OCI-LY7 (cell line): Measurements from ENCODE around the gene PAXX. TPM values are rescaled to one million over a fixed set of nuclear protein-coding genes. Genes with fewer than 3 reads are reported as not detected.

Source experiments
- BruUV-seq: library from RNA; stranded (reverse); fragments of 400-500 nt; replicated peaks from 2 replicates; lab custom pipeline; 2021; lab: Mats Ljungman, UMichigan
- CTCF ChIA-PET: fragments of 300-600 bp; sonication (Branson Sonifier 250); formaldehyde crosslinking; loops from one replicate; lab custom pipeline; 2022; ENCODE audit warnings: antibody characterized with exemption; ENCODE audit not compliant: unreplicated experiment; lab: Charles Lee
- POLR2A ChIA-PET: fragments of 300-600 bp; sonication (Branson Sonifier 250); formaldehyde crosslinking; loops from one replicate; lab custom pipeline; 2022; ENCODE audit warnings: antibody characterized with exemption; lab: Charles Lee
- DNase-seq: peaks from one replicate; pipeline ENCODE4 v3.0.0-alpha.2; 2015; ENCODE audit warnings: low spot score
- H2AFZ ChIP-seq: fragments of 200-600 bp; sonication (generic), shearing (Covaris generic); 2 replicates; pipeline ENCODE4 v1.6.1; 2014; ENCODE audit warnings: mild to moderate bottlenecking, antibody characterized with exemption, low read length, moderate library complexity
- H3K27ac ChIP-seq: fragments of 200-600 bp; sonication (generic); 2 replicates; pipeline ENCODE4 v1.5.1; 2014; ENCODE audit warnings: mixed run types, low read depth, mild to moderate bottlenecking, moderate library complexity, low read length, inconsistent platforms; ENCODE audit not compliant: poor library complexity, severe bottlenecking
- H3K36me3 ChIP-seq: fragments of 200-600 bp; sonication (generic); 2 replicates; pipeline ENCODE4 v1.6.1; 2014; ENCODE audit warnings: mild to moderate bottlenecking, antibody characterized with exemption, low read length, moderate library complexity, mixed read lengths; ENCODE audit not compliant: insufficient read depth
- H3K4me1 ChIP-seq: fragments of 200-600 bp; sonication (generic); 2 replicates; pipeline ENCODE4 v1.5.1; 2014; ENCODE audit warnings: mild to moderate bottlenecking, low read length; ENCODE audit not compliant: insufficient read depth, poor library complexity, severe bottlenecking
- H3K4me2 ChIP-seq: fragments of 200-600 bp; sonication (generic); 2 replicates; pipeline ENCODE4 v1.6.1; 2014; ENCODE audit warnings: mild to moderate bottlenecking, low read length
- H3K4me3 ChIP-seq: fragments of 200-600 bp; sonication (generic); 2 replicates; pipeline ENCODE4 v1.5.1; 2014; ENCODE audit warnings: mild to moderate bottlenecking, low read depth, low read length; ENCODE audit not compliant: poor library complexity, severe bottlenecking
- H3K79me2 ChIP-seq: fragments of 200-600 bp; sonication (generic); 2 replicates; pipeline ENCODE4 v1.6.1; 2016; ENCODE audit warnings: low read depth, mild to moderate bottlenecking, low read length, moderate library complexity, mixed read lengths; ENCODE audit not compliant: insufficient read depth
- H3K9me2 ChIP-seq: fragments of 200-600 bp; sonication (generic); 2 replicates; pipeline ENCODE4 v1.6.1; 2016; ENCODE audit warnings: mild to moderate bottlenecking, low read length, mixed read lengths; ENCODE audit not compliant: insufficient read depth
- H3K9me3 ChIP-seq: fragments of 200-600 bp; sonication (generic); 2 replicates; pipeline ENCODE4 v1.6.1; 2014; ENCODE audit warnings: mild to moderate bottlenecking, mixed run types, low read length, mixed read lengths
- H4K20me1 ChIP-seq: fragments of 200-600 bp; sonication (generic); 2 replicates; pipeline ENCODE4 v1.6.1; 2014; ENCODE audit warnings: mild to moderate bottlenecking, antibody characterized with exemption, low read length, moderate library complexity, mixed read lengths; ENCODE audit not compliant: insufficient read depth
- EZH2phosphoT487 ChIP-seq: fragments of 200-600 bp; sonication (generic); IDR thresholded peaks from 2 replicates; pipeline ENCODE4 v1.6.1; 2018; ENCODE audit warnings: low read depth, borderline replicate concordance, mild to moderate bottlenecking, mixed run types, antibody characterized with exemption, low read length, moderate library complexity, mixed read lengths
- intact Hi-C: fragments of 100-400 bp; cut with micrococcal nuclease; formaldehyde crosslinking; loops from one replicate; pipeline ENCODE4 v1.10.0; 2022; ENCODE audit not compliant: unreplicated experiment
- total RNA-seq, 2 experiments: library from RNA; depleted of rRNA in 1 of 2; stranded (reverse); fragments of >200 nt in 1 of 2; shearing (Covaris generic) in 1 of 2; gene quantifications; 2 replicates each; pipeline ENCODE4 v1.2.3, GENCODE V29; 2014 to 2022
- TF ChIP-seq, protein P1 (sequence below): fragments of 200-600 bp; sonication (generic); conservative IDR thresholded peaks from 2 replicates; pipeline ENCODE4 v1.5.1; 2014; ENCODE audit warnings: mild to moderate bottlenecking, antibody characterized with exemption, low read length, moderate library complexity, mixed read lengths

The PAXX gene
- total RNA-seq, 2 experiments from 2014 or later: 45.7 to 63.5 TPM

DNA sequence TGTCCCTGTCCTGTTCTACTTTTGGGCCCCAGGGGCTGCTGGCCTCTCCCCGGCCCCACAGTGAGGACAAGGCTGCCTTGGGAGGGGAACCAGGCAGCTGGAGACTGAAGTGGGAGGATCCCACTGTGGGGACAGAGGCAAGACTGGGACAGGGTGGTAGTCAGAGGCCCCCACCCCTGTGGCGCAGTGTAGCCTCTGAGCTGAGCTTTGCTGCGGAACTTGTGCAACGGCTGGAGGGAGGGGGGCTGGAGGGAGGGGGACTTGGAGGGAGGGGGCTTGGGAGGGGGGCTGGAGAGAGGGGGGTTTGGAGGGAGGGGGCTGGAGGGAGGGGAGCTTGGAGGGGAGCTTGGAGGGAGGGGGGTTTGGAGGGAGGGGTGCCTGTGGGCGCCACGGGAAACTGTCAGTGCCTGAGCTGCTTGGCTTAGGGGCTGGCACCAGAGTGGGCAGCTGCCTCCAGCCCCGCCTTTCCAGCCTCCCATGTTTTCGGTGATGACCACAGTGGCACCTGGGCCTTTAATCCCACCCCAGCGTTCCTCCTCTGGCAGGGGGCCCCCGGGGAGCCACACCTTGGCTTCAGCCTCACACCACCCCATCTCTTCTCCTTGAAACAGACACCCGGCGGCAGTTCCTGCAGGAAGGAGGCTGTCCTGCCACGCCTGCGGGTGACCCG lies 42.0 kb downstream of the PAXX start:
- Histone ChIP-seq H3K4me1 (peaks cover 34% of the 10 kb centered on the region), H3K36me3 (no peaks in the 10 kb centered on the region), H3K4me3 (no peak overlapping the region), H2AFZ (no peak overlapping the region), H3K79me2 (no peaks in the 10 kb centered on the region), H4K20me1 (no peaks in the 10 kb centered on the region), H3K4me2 (no peak overlapping the region), H3K9me2 (no peaks in the 10 kb centered on the region), H3K9me3 (no peaks in the 10 kb centered on the region), H3K27ac (no peak overlapping the region)
- CTCF ChIA-PET: interaction anchor here (0.6 to 1.5 kb wide), 2 partner anchors 86 to 307 kb away, joined by 6 to 8 read pairs; no protein-coding TSS in a partner anchor
- DNase-seq: no peak
- BruUV-seq: no TSS peak
- no peak for TF ChIP-seq EZH2phosphoT487
- TF ChIP-seq, protein P1, sequence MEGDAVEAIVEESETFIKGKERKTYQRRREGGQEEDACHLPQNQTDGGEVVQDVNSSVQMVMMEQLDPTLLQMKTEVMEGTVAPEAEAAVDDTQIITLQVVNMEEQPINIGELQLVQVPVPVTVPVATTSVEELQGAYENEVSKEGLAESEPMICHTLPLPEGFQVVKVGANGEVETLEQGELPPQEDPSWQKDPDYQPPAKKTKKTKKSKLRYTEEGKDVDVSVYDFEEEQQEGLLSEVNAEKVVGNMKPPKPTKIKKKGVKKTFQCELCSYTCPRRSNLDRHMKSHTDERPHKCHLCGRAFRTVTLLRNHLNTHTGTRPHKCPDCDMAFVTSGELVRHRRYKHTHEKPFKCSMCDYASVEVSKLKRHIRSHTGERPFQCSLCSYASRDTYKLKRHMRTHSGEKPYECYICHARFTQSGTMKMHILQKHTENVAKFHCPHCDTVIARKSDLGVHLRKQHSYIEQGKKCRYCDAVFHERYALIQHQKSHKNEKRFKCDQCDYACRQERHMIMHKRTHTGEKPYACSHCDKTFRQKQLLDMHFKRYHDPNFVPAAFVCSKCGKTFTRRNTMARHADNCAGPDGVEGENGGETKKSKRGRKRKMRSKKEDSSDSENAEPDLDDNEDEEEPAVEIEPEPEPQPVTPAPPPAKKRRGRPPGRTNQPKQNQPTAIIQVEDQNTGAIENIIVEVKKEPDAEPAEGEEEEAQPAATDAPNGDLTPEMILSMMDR: no peak
- intact Hi-C loops: no loop called here
- POLR2A ChIA-PET: interaction anchor here (0.6 to 0.9 kb wide), 2 partner anchors 58 to 86 kb away, joined by 3 read pairs; no protein-coding TSS in a partner anchor

DNA sequence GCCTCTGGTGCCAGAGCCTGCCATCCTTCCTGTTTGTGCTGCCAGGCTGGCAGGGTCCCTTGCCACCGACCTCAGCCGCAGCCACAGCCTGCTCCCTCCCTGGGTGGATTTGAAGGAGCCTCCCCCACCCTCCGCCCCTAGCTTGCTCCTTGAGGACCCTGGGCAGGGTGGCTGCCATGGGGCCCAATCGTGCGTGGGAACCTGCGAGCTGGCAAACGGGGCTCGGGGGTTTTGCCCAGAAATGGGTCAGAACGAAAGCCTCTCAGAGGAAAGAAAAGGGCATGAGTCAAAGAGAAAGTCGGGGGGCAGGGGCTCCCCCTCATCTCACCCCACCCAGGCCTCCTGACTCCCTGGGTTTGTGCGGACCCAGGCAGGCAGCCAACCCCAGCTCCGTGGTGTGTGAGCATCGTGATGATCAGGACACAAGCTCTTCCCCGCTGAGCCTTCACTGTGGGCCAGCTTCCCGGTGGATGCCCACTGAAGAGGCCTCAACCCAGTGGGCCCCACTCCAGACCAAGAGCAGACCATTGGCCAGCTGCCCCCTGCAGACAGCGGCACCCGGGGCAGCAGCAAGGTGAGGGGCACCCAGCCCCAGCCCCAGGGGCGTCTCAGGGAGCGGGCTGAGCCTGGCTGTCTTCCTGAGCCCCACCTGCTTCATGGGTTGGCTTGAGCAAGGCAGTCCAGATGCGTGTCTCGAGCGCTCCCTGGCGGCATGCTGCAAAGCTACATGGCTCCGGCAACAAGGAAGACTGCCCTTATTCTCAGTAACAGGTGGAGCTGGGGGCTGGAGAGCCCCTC lies 42.7 kb downstream of the PAXX start:
- no peaks in the 10 kb centered on the region for H3K9me2 ChIP-seq
- H3K4me3 ChIP-seq: no peak overlapping the region
- DNase-seq: peak; percentile 90
- peak overlapping the region; percentile 36 for H3K4me2 ChIP-seq
- no peaks in the 10 kb centered on the region for H4K20me1 ChIP-seq
- H3K27ac ChIP-seq: no peak overlapping the region
- ChIA-PET CTCF (interaction anchor here (0.6 to 1.5 kb wide), 9 partner anchors 9 to 342 kb away, joined by 3 to 8 read pairs (median 3); partner anchors contain the start of gene FBXW5), POLR2A (interaction anchor here (0.6 to 0.9 kb wide), 2 partner anchors 59 to 87 kb away, joined by 3 read pairs; no protein-coding TSS in a partner anchor)
- no TSS peak for BruUV-seq
- intact Hi-C loops: loop anchor here (1.0 kb wide), 1 partner anchor 248 kb away; no protein-coding TSS in a partner anchor
- no peak overlapping the region for H2AFZ ChIP-seq
- no peaks in the 10 kb centered on the region for H3K79me2 ChIP-seq
- no peaks in the 10 kb centered on the region for H3K36me3 ChIP-seq
- TF ChIP-seq, protein P1: peak; percentile 88
- TF ChIP-seq EZH2phosphoT487: no peak
- no peaks in the 10 kb centered on the region for H3K9me3 ChIP-seq
- peaks cover 30% of the 10 kb centered on the region for H3K4me1 ChIP-seq
